Heart left ventricle (tissue), 13 donors: Measurements from ENCODE around the gene SLC25A43.

ENCODE experiments used
- CTCF ChIP-seq, 12 donors: fragments of 200-600 bp; sonication (generic) in 4 of 12; IDR thresholded peaks; one replicate each; pipeline versions ENCODE4 v1.5.0 to v1.8.0; 2018 to 2022; ENCODE audit warnings: antibody characterized with exemption in 12 of 12, mild to moderate bottlenecking in 5 of 12
- POLR2A ChIP-seq, 2 donors: fragments of 450-650 bp; IDR thresholded peaks; one replicate each; pipeline ENCODE4 v1.6.1; 2017; ENCODE audit warnings: antibody characterized with exemption in 2 of 2, mild to moderate bottlenecking in 2 of 2, moderate library complexity in 2 of 2
- donor health status: ischemic (EF 13 %, LVEDD 7.1; RV severe dilation, severe dysfunction).
- donor health status: DM: no; HTN: yes; CAD: no.
- donor health status: DM: no; HTN: no; CAD: no.
- donor health status: ischemic (EF 25% LVEDD 6.9; RV normal size, moderate dysfunction).
- donor health status: ischemic (EF 25% LVEDD 5.7; RV mildly dilated, moderate dysfunction).
- donor health status: ischemic (EF 35%, LVEDD 5.7; RV mildly dilated, moderate dysfunction).
- donor health status: nonischemic (EF 11% LVEDD 7.7; RV severe dilation, severe dysfunction).
- donor health status: DM: yes; HTN: yes; CAD: no.
- donor health status: PGD.
- donor health status: ischemic (EF 29% LVEDD 5.4; RV normal size, mild dysfunction).
- donor health status: nonischemic (EF 23%, LVEDD 6.1; RV moderate dilation, normal function).

GRCh38 chrX:119479845-119480244 is 80.7 kb downstream of the SLC25A43 start:
- TF ChIP-seq POLR2A (IDR thresholded peaks at IDR 0.05) (no peak), CTCF (IDR thresholded peaks at IDR 0.05) (no peak)
